Measurements from ENCODE around the gene CAMKMT. TPM values are rescaled to one million over a fixed set of nuclear protein-coding genes. Genes with fewer than 3 reads are reported as not detected.

The CAMKMT gene
- total and polyA plus RNA-seq, 9 of the 15 experiments (the other 6 are each of a cell fraction or from before 2014, with no cell fraction given) = 1.6 to 15.3 (median 7.4) TPM

GRCh38 chr2:44798139-44798659 lies 436.5 kb downstream of the CAMKMT start:
- Histone ChIP-seq H3K4me3 (no peak overlapping the region), H2AFZ (ENCODE audit: low read depth, low read length) (no peak overlapping the region), H3K9me1 (ENCODE audit: control insufficient read depth, insufficient read depth, low read length) (no peaks in the 10 kb centered on the region), H4K20me1 (replicated peaks; ENCODE audit: control insufficient read depth, insufficient read depth, low read length) (no peaks in the 10 kb centered on the region; the same call in 1 of the 2 replicates), H3K27ac (ENCODE audit: extremely low read depth, low read depth, low read length) (no peak overlapping the region), H3K27me3 (ENCODE audit: control insufficient read depth in 2 of 2, insufficient read depth in 2 of 2, low read length in 2 of 2) (peaks cover 34 to 53% of the 10 kb centered on the region in 2 experiments; a peak in 4 of 5 replicates), H3K79me2 (ENCODE audit: control insufficient read depth, insufficient read depth, low read length) (no peaks in the 10 kb centered on the region), H3K9me3 (replicated peaks; ENCODE audit: control insufficient read depth, insufficient read depth, low read depth, low read length) (no peaks in the 10 kb centered on the region), H3K4me2 (ENCODE audit: insufficient read depth, low read length) (no peak overlapping the region), H3K9ac (ENCODE audit: insufficient read depth in 1 of 2, low read depth in 2 of 2, low read length in 2 of 2) (no peak overlapping the region), H3K36me3 (ENCODE audit: control insufficient read depth, insufficient read depth, low read length) (no peaks in the 10 kb centered on the region), H3K4me1 (replicated peaks in 1 of 2; ENCODE audit: control insufficient read depth in 2 of 2, insufficient read depth in 2 of 2, low read length in 2 of 2) (peaks cover 0 to 10% of the 10 kb centered on the region in 2 experiments; a peak in 1 of 5 replicates)
- POLR2A ChIA-PET = no interaction called here
- no peak for TF ChIP-seq COPS2 (conservative IDR thresholded peaks at IDR 0.05)
- no peak for TF ChIP-seq BRD9 (IDR thresholded peaks at IDR 0.05; ENCODE audit: low read depth, partially characterized antibody)
- TF ChIP-seq ZNF146 (CRISPR knock-in tag; IDR thresholded peaks at IDR 0.05; ENCODE audit: unreplicated experiment) = no peak
- TF ChIP-seq ADNP (tag; IDR thresholded peaks at IDR 0.05) = no peak
- TF ChIP-seq POLR2B (IDR thresholded peaks at IDR 0.05; ENCODE audit: low read depth, partially characterized antibody) = no peak
- no peak for TF ChIP-seq PRDM10 (IDR thresholded peaks at IDR 0.05; ENCODE audit: partially characterized antibody)
- no peak for TF ChIP-seq CCAR2 (IDR thresholded peaks at IDR 0.05; ENCODE audit: low read depth, low read length)
- no peak for TF ChIP-seq SIN3B (IDR thresholded peaks at IDR 0.05; ENCODE audit: low read depth)
- no peak for TF ChIP-seq SOX6 (IDR thresholded peaks at IDR 0.05)
- CTCF ChIA-PET (ENCODE audit: low intra/inter-chr PET ratio) = no interaction called here
- no TSS peak for BruUV-seq (replicated peaks)
- 0% methylated on average over 5 of the region's 6 CpGs for WGBS (ENCODE audit: insufficient coverage, low coverage, missing lambda C conversion rate)
- ATAC-seq = no peak
- no peak for DNase-seq (ENCODE audit: extremely low read depth in 1 of 4, low spot score in 3 of 4)
- FAIRE-seq = no peak
- in situ Hi-C loops (cut with MboI) = no loop called here
- intact Hi-C loops (cut with micrococcal nuclease) = no loop called here
